HEK293 (cell line): ENCODE results near the gene AP3B1.

Experiments
- CTCF ChIA-PET: fragments of 350-600 bp; formaldehyde crosslinking; extraction: SDS; loops from one replicate; lab custom pipeline; 2021; ENCODE audit warnings: antibody characterized with exemption; lab: Yijun Ruan, JAX
- POLR2A ChIA-PET: fragments of 300-600 bp; formaldehyde crosslinking; extraction: SDS; loops from one replicate; lab custom pipeline; 2020; ENCODE audit warnings: antibody characterized with exemption, inconsistent platforms; lab: Yijun Ruan, JAX
- H3K27ac ChIP-seq: fragments of 200-500 bp; sonication (Bioruptor generic); 2 replicates; pipeline ENCODE4 v1.5.1; 2014; ENCODE audit warnings: low read depth, low read length, control low read depth, inconsistent platforms; ENCODE audit errors: extremely low read depth
- H3K36me3 ChIP-seq, 2 experiments: fragments of 200-500 bp in 1 of 2; sonication (Bioruptor generic) in 1 of 2; 1 replicate in 1 of 2; 2 replicates in 1 of 2; pipeline ENCODE4 v1.5.1; 2014 to 2017; ENCODE audit warnings: inconsistent platforms in 2 of 2, low read length in 2 of 2; ENCODE audit not compliant: control insufficient read depth in 2 of 2, insufficient read depth in 1 of 2
- H3K4me1 ChIP-seq: fragments of 200-500 bp; sonication (Bioruptor generic); 2 replicates; pipeline ENCODE4 v1.5.1; 2014; ENCODE audit warnings: mild to moderate bottlenecking, low read length, inconsistent platforms; ENCODE audit not compliant: control insufficient read depth, insufficient read depth
- H3K4me3 ChIP-seq: 2 replicates; pipeline ENCODE4 v1.5.1; 2011; ENCODE audit warnings: low read depth, mild to moderate bottlenecking, control low read depth, low read length, moderate library complexity
- H3K9me3 ChIP-seq: fragments of 200-500 bp; sonication (Bioruptor generic); 2 replicates; pipeline ENCODE4 v1.5.1; 2014; ENCODE audit warnings: low read depth, low read length, inconsistent platforms; ENCODE audit not compliant: control insufficient read depth, insufficient read depth
- HOXA7 ChIP-seq: sonication (generic); formaldehyde crosslinking; IDR thresholded peaks from 2 replicates; pipeline ENCODE4 v1.8.1; 2022; ENCODE audit warnings: missing genetic modification reagents, borderline replicate concordance
- HOXD13 ChIP-seq: sonication (generic); formaldehyde crosslinking; IDR thresholded peaks from 2 replicates; pipeline ENCODE4 v1.8.0; 2022; ENCODE audit warnings: missing genetic modification reagents, borderline replicate concordance
- KLF10 ChIP-seq: fragments of 450-650 bp; IDR thresholded peaks from 2 replicates; pipeline ENCODE4 v1.5.1; 2018; ENCODE audit warnings: missing biosample characterization, mild to moderate bottlenecking, missing genetic modification characterization
- KLF8 ChIP-seq: fragments of 450-650 bp; formaldehyde crosslinking; IDR thresholded peaks from 2 replicates; pipeline ENCODE4 v1.5.1; 2016; ENCODE audit warnings: missing biosample characterization, missing genetic modification characterization
- OSR2 ChIP-seq: fragments of 450-650 bp; formaldehyde crosslinking; IDR thresholded peaks from 2 replicates; pipeline ENCODE4 v1.5.1; 2016; ENCODE audit warnings: missing biosample characterization, missing genetic modification characterization
- OVOL3 ChIP-seq: fragments of 450-650 bp; formaldehyde crosslinking; IDR thresholded peaks from 2 replicates; pipeline ENCODE4 v1.5.1; 2016; ENCODE audit warnings: missing biosample characterization, missing genetic modification characterization
- PATZ1 ChIP-seq: fragments of 450-650 bp; formaldehyde crosslinking; IDR thresholded peaks from 2 replicates; pipeline ENCODE4 v1.5.1; 2016; ENCODE audit warnings: missing biosample characterization, missing genetic modification characterization
- SCRT2 ChIP-seq: fragments of 450-650 bp; formaldehyde crosslinking; IDR thresholded peaks from 2 replicates; pipeline ENCODE4 v1.5.1; 2016; ENCODE audit warnings: missing biosample characterization, missing genetic modification characterization
- ZBTB44 ChIP-seq: fragments of 450-650 bp; IDR thresholded peaks from 2 replicates; pipeline ENCODE4 v1.5.1; 2018; ENCODE audit warnings: missing biosample characterization, mild to moderate bottlenecking, missing genetic modification characterization
- ZBTB7A ChIP-seq: fragments of 450-650 bp; formaldehyde crosslinking; IDR thresholded peaks from 2 replicates; pipeline ENCODE4 v1.5.1; 2016; ENCODE audit warnings: low read depth, missing biosample characterization, missing genetic modification characterization
- ZNF112 ChIP-seq: fragments of 450-650 bp; formaldehyde crosslinking; IDR thresholded peaks from 2 replicates; pipeline ENCODE4 v1.5.0; 2017; ENCODE audit warnings: missing biosample characterization, missing genetic modification characterization
- ZNF184 ChIP-seq: fragments of 450-650 bp; IDR thresholded peaks from 2 replicates; pipeline ENCODE4 v1.5.1; 2018; ENCODE audit warnings: missing biosample characterization, mild to moderate bottlenecking, missing genetic modification characterization
- ZNF202 ChIP-seq: fragments of 450-650 bp; formaldehyde crosslinking; IDR thresholded peaks from 2 replicates; pipeline ENCODE4 v1.5.1; 2016; ENCODE audit warnings: missing biosample characterization, missing genetic modification characterization, borderline replicate concordance
- ZNF221 ChIP-seq: fragments of 450-650 bp; formaldehyde crosslinking; IDR thresholded peaks from 2 replicates; pipeline ENCODE4 v1.5.1; 2017; ENCODE audit warnings: missing biosample characterization, missing genetic modification characterization, borderline replicate concordance
- ZNF248 ChIP-seq: fragments of 450-650 bp; formaldehyde crosslinking; IDR thresholded peaks from 2 replicates; pipeline ENCODE4 v1.5.1; 2017; ENCODE audit warnings: missing biosample characterization, missing genetic modification characterization
- ZNF266 ChIP-seq: fragments of 450-650 bp; formaldehyde crosslinking; IDR thresholded peaks from 2 replicates; pipeline ENCODE4 v1.5.1; 2016; ENCODE audit warnings: missing biosample characterization, missing genetic modification characterization, low read depth
- ZNF292 ChIP-seq: fragments of 450-650 bp; formaldehyde crosslinking; IDR thresholded peaks from 2 replicates; pipeline ENCODE4 v1.5.1; 2016; ENCODE audit warnings: low read depth, missing biosample characterization, missing genetic modification characterization, borderline replicate concordance
- ZNF391 ChIP-seq: fragments of 450-650 bp; formaldehyde crosslinking; IDR thresholded peaks from 2 replicates; pipeline ENCODE4 v1.5.1; 2016; ENCODE audit warnings: low read depth, missing biosample characterization, missing genetic modification characterization, borderline replicate concordance
- ZNF48 ChIP-seq: fragments of 450-650 bp; formaldehyde crosslinking; IDR thresholded peaks from 2 replicates; pipeline ENCODE4 v1.5.1; 2016; ENCODE audit warnings: missing biosample characterization, missing genetic modification characterization
- ZNF488 ChIP-seq: fragments of 450-650 bp; formaldehyde crosslinking; IDR thresholded peaks from 2 replicates; pipeline ENCODE4 v1.5.1; 2016; ENCODE audit warnings: missing biosample characterization, missing genetic modification characterization
- ZNF561 ChIP-seq: fragments of 450-650 bp; IDR thresholded peaks from 2 replicates; pipeline ENCODE4 v1.5.1; 2018; ENCODE audit warnings: missing biosample characterization, missing genetic modification characterization, borderline replicate concordance
- ZNF626 ChIP-seq: fragments of 450-650 bp; sonication (Bioruptor Pico); formaldehyde crosslinking; IDR thresholded peaks from 2 replicates; pipeline ENCODE4 v1.5.1; 2018; ENCODE audit warnings: missing biosample characterization, missing genetic modification characterization, inconsistent platforms
- ZNF658 ChIP-seq: fragments of 450-650 bp; formaldehyde crosslinking; IDR thresholded peaks from 2 replicates; pipeline ENCODE4; 2016; ENCODE audit warnings: missing biosample characterization, missing genetic modification characterization
- ZNF664 ChIP-seq: fragments of 450-650 bp; formaldehyde crosslinking; IDR thresholded peaks from 2 replicates; pipeline ENCODE4 v1.5.1; 2016; ENCODE audit warnings: missing biosample characterization, missing genetic modification characterization
- ZNF704 ChIP-seq: fragments of 450-650 bp; formaldehyde crosslinking; IDR thresholded peaks from 2 replicates; pipeline ENCODE4 v1.5.1; 2016; ENCODE audit warnings: missing biosample characterization, missing genetic modification characterization
- ZNF707 ChIP-seq: fragments of 450-650 bp; formaldehyde crosslinking; IDR thresholded peaks from 2 replicates; pipeline ENCODE4 v1.5.1; 2016; ENCODE audit warnings: missing biosample characterization, missing genetic modification characterization
- TF ChIP-seq, protein P1 (sequence below): fragments of 450-650 bp; formaldehyde crosslinking; IDR thresholded peaks from 2 replicates; pipeline ENCODE4 v1.5.1; 2017; ENCODE audit warnings: missing biosample characterization, mild to moderate bottlenecking, missing genetic modification characterization, moderate library complexity
- TF ChIP-seq, protein P2 (sequence below): fragments of 450-650 bp; formaldehyde crosslinking; IDR thresholded peaks from 2 replicates; pipeline ENCODE4 v1.5.1; 2016; ENCODE audit warnings: missing biosample characterization, missing genetic modification characterization

Gene AP3B1

DNA sequence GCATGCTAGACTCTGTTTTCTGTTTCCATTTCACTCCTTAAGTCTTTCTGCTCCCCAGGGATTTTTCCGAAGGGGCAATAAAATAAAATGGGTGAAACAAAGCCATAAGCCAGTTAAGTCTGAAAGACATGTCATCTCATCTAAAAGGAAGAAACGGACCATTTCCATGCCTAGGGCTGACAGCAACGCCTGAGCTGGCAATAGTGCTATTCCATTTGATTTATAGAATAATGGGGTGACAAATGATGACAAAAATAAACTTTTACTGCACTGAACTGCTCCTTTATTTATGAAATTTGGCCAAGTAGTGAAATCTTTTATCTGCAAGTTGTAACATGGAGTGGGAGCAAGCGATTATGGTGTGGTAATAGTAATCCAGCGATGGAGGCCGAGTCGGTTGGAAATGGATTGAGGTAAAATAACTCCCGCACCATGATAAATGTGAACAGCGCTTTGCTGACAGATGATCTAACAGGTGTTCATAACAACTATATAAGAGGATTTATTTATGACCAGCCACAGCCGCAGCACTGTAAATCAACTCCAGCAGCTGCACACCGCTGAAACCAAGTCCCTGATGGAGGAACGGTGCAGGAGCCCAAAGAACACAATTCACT is 298.6 kb downstream of the AP3B1 start (continued):
- TF ChIP-seq ZNF488 = peak; percentile 98

- no peak overlapping the region for H3K27ac ChIP-seq
- no peak overlapping the region for H3K4me3 ChIP-seq
- H3K9me3 ChIP-seq = no peaks in the 10 kb centered on the region
- POLR2A ChIA-PET = no interaction called here
- H3K36me3 ChIP-seq = no peaks in the 10 kb centered on the region; a peak in 1 of 3 replicates
- CTCF ChIA-PET = interaction anchor here (1.5 kb wide), 1 partner anchor 13 kb away, joined by 3 read pairs; no protein-coding TSS in a partner anchor
- H3K4me1 ChIP-seq = peaks cover 6% of the 10 kb centered on the region
- TF ChIP-seq ZNF561 (tag by site-specific recombination) (peak; percentile 66), ZNF707 (tag by site-specific recombination) (no peak), ZNF664 (tag by site-specific recombination) (peak; percentile 67), ZNF658 (tag by site-specific recombination) (no peak), ZNF292 (tag by site-specific recombination) (no peak), ZNF184 (no peak; the same call in 1 of the 2 replicates), ZBTB44 (tag by site-specific recombination) (peak; percentile 67; the same call in 1 of the 2 replicates), SCRT2 (tag by site-specific recombination) (no peak), ZNF266 (tag by site-specific recombination) (no peak), KLF10 (tag by site-specific recombination) (0 out of 2 replicates have a peak, but pooled peaks have one; percentile 53), ZNF626 (tag by site-specific recombination) (no peak), PATZ1 (tag by site-specific recombination) (no peak), OVOL3 (tag by site-specific recombination) (0 out of 2 replicates have a peak, but pooled peaks have one; percentile 38), ZBTB7A (tag by site-specific recombination) (no peak), HOXD13 (CRISPR knock-in tag) (no peak), ZNF48 (tag by site-specific recombination) (no peak), ZNF112 (no peak), ZNF391 (tag by site-specific recombination) (peak; percentile 78; the same call in 1 of the 2 replicates), ZNF248 (tag by site-specific recombination) (no peak), HOXA7 (CRISPR knock-in tag) (no peak), ZNF202 (no peak), KLF8 (tag by site-specific recombination) (no peak), ZNF221 (tag by site-specific recombination) (no peak), OSR2 (tag by site-specific recombination) (peak; percentile 74), ZNF704 (no peak)
- TF ChIP-seq, protein P1, sequence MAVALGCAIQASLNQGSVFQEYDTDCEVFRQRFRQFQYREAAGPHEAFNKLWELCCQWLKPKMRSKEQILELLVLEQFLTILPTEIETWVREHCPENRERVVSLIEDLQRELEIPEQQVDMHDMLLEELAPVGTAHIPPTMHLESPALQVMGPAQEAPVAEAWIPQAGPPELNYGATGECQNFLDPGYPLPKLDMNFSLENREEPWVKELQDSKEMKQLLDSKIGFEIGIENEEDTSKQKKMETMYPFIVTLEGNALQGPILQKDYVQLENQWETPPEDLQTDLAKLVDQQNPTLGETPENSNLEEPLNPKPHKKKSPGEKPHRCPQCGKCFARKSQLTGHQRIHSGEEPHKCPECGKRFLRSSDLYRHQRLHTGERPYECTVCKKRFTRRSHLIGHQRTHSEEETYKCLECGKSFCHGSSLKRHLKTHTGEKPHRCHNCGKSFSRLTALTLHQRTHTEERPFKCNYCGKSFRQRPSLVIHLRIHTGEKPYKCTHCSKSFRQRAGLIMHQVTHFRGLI = no peak
- TF ChIP-seq, protein P2, sequence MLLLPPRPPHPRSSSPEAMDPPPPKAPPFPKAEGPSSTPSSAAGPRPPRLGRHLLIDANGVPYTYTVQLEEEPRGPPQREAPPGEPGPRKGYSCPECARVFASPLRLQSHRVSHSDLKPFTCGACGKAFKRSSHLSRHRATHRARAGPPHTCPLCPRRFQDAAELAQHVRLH (tag by site-specific recombination) = peak; percentile 80
Measured at GRCh38 chr5:77994943-77995342, 299.6 kb downstream of the AP3B1 start.
